Ovary (tissue), 3 donors: ENCODE results near the gene C4BPB.

Source experiments
- CTCF ChIP-seq, 3 donors: fragments of 450-650 bp in 2 of 3; fragments of 200-600 bp in 1 of 3; IDR thresholded peaks; one replicate each; pipeline versions ENCODE4 v1.5.1 to v1.8.0; 2016 to 2022; ENCODE audit warnings: antibody characterized with exemption in 3 of 3, mild to moderate bottlenecking in 1 of 3
- POLR2A ChIP-seq: fragments of 450-650 bp; IDR thresholded peaks from one replicate; pipeline ENCODE4 v1.6.1; 2017; ENCODE audit warnings: antibody characterized with exemption, mild to moderate bottlenecking, moderate library complexity
- donor health status: DM: no; HTN: no; CAD: no.

GRCh38 chr1:207077012-207077411, 11.6 kb upstream of the C4BPB start:
- TF ChIP-seq POLR2A (no peak), CTCF (IDR thresholded peaks at IDR 0.05) (no peak)
